K562 (cell line): ENCODE measurements around the gene ATP6V0E2. TPM values are rescaled to one million over a fixed set of nuclear protein-coding genes. Genes with fewer than 3 reads are reported as not detected.
A peak's percentile ranks its signal among the peaks of the same experiment; 100 is the strongest.

ENCODE experiments used
- ATAC-seq: fragments of 200-7000 bp; cut with Tn5 transposase; 3 replicates; pipeline ENCODE4 v1.9.1; 2020; ENCODE audit warnings: moderate library complexity
- BruUV-seq: library from RNA; stranded (reverse); fragments of 400-500 nt; replicated peaks from 2 replicates; lab custom pipeline; 2021; lab: Mats Ljungman, UMichigan
- CTCF ChIA-PET: fragments of 300-600 bp; formaldehyde crosslinking; extraction: SDS; loops from one replicate; lab custom pipeline; 2021; ENCODE audit warnings: low intra/inter-chr PET ratio; lab: Yijun Ruan, JAX
- POLR2A ChIA-PET: fragments of 300-600, 350-650 bp; sonication (Branson Sonifier 250); formaldehyde crosslinking; extraction: SDS; loops from one replicate; lab custom pipeline; 2021; ENCODE audit warnings: antibody characterized with exemption, inconsistent platforms; lab: Yijun Ruan, JAX
- DNase-seq, 4 experiments: peaks; one replicate each; pipeline versions ENCODE4 v3.0.0 to v3.0.0-alpha.2; 2011 to 2018; ENCODE audit warnings: low spot score in 3 of 4, mixed read lengths in 3 of 4; ENCODE audit errors: extremely low read depth in 1 of 4
- FAIRE-seq: peaks from 2 replicates; lab custom pipeline; 2011; peaks lifted over from hg19 to GRCh38; lab: Jason Lieb, UNC
- H2AFZ ChIP-seq: 2 replicates; pipeline ENCODE4 v1.6.0; 2011; ENCODE audit warnings: low read depth, low read length, control low read depth, inconsistent platforms
- H3K27ac ChIP-seq: fragments of 200-600 bp; 3 replicates; pipeline ENCODE4 v1.8.0; 2011; ENCODE audit warnings: low read depth, mild to moderate bottlenecking, control low read depth, inconsistent platforms, low read length, moderate library complexity, mixed read lengths; ENCODE audit errors: extremely low read depth
- H3K27me3 ChIP-seq, 2 experiments: fragments of 300-600 bp in 1 of 2; 2 replicates in 1 of 2; 3 replicates in 1 of 2; pipeline versions ENCODE4 v1.6.0 to v1.8.0; 2011; ENCODE audit warnings: inconsistent platforms in 2 of 2, low read length in 2 of 2, mild to moderate bottlenecking in 1 of 2, mixed read lengths in 1 of 2, moderate library complexity in 1 of 2; ENCODE audit not compliant: control insufficient read depth in 2 of 2, insufficient read depth in 2 of 2
- H3K36me3 ChIP-seq: fragments of 300-600 bp; 3 replicates; pipeline ENCODE4 v1.8.0; 2011; ENCODE audit warnings: mild to moderate bottlenecking, low read length, inconsistent platforms; ENCODE audit not compliant: control insufficient read depth, insufficient read depth
- H3K4me1 ChIP-seq, 2 experiments: fragments of 200-600 bp in 1 of 2; replicated peaks in 1 of 2; 2 replicates in 1 of 2; 3 replicates in 1 of 2; pipeline versions ENCODE4 v1.5.1 to v1.8.0; 2011; ENCODE audit warnings: inconsistent platforms in 2 of 2, low read length in 2 of 2, mild to moderate bottlenecking in 1 of 2, mixed read lengths in 1 of 2, moderate library complexity in 1 of 2; ENCODE audit not compliant: control insufficient read depth in 2 of 2, insufficient read depth in 2 of 2
- H3K4me2 ChIP-seq: 2 replicates; pipeline ENCODE4 v1.6.1; 2011; ENCODE audit warnings: low read length, control low read depth, inconsistent platforms, mixed read lengths; ENCODE audit not compliant: insufficient read depth
- H3K4me3 ChIP-seq: fragments of 200-600 bp; sonication (generic), shearing (Covaris generic); 2 replicates; pipeline ENCODE4 v1.5.1; 2016; ENCODE audit warnings: control low read depth, inconsistent platforms
- H3K79me2 ChIP-seq: fragments of 200-600 bp; 3 replicates; pipeline ENCODE4 v1.8.0; 2011; ENCODE audit warnings: low read length, inconsistent platforms; ENCODE audit not compliant: control insufficient read depth, insufficient read depth
- H3K9ac ChIP-seq, 2 experiments: 2 replicates each; pipeline versions ENCODE4 v1.6.0 to v1.6.1; 2011; ENCODE audit warnings: low read depth in 2 of 2, low read length in 2 of 2, control low read depth in 1 of 2, inconsistent platforms in 1 of 2, mild to moderate bottlenecking in 1 of 2, mixed read lengths in 1 of 2; ENCODE audit not compliant: insufficient read depth in 1 of 2
- H3K9me1 ChIP-seq: one replicate; pipeline ENCODE4 v1.6.0; 2011; ENCODE audit warnings: inconsistent platforms, mild to moderate bottlenecking, low read length, moderate library complexity; ENCODE audit not compliant: control insufficient read depth, insufficient read depth
- H3K9me3 ChIP-seq: replicated peaks from 2 replicates; pipeline ENCODE4 v1.5.1; 2011; ENCODE audit warnings: low read depth, low read length, inconsistent platforms; ENCODE audit not compliant: control insufficient read depth, insufficient read depth
- H4K20me1 ChIP-seq: replicated peaks from 2 replicates; pipeline ENCODE4 v1.6.1; 2011; ENCODE audit warnings: low read length, inconsistent platforms, mixed read lengths; ENCODE audit not compliant: control insufficient read depth, insufficient read depth
- NR4A1 ChIP-seq, 2 experiments: fragments of 250-450 bp in 1 of 2; fragments of 450-650 bp in 1 of 2; sonication (Bioruptor Pico) in 1 of 2; IDR thresholded peaks; 2 replicates each; pipeline versions ENCODE4 v1.4.0 to v1.6.1; 2016 to 2020; ENCODE audit warnings: mild to moderate bottlenecking in 2 of 2, missing compliant biosample characterization in 1 of 2, missing genetic modification characterization in 1 of 2, moderate library complexity in 1 of 2
- PURB ChIP-seq: sonication (generic); formaldehyde crosslinking; IDR thresholded peaks from 2 replicates; pipeline ENCODE4 v1.9.0; 2021; ENCODE audit warnings: low read depth, mild to moderate bottlenecking, missing genetic modification reagents
- SRSF9 ChIP-seq: fragments of 200-400 bp; formaldehyde crosslinking; IDR thresholded peaks from 2 replicates; pipeline ENCODE4 v1.6.1; 2017; ENCODE audit warnings: low read depth, low read length, borderline replicate concordance
- TCF7 ChIP-seq: sonication (generic); IDR thresholded peaks from 2 replicates; pipeline ENCODE4 v1.6.1; 2016; ENCODE audit warnings: antibody characterized with exemption, borderline replicate concordance
- WGBS: fragments of 100-300 bp; shearing (Covaris generic); methylation state at CpG from one replicate; pipeline ENCODE4 v1.1.6; 2016; ENCODE audit warnings: low coverage, mixed read lengths; ENCODE audit not compliant: insufficient coverage; ENCODE audit errors: missing lambda C conversion rate; 5-methylcytosine and 5-hydroxymethylcytosine counted together
- in situ Hi-C: fragments of 300-500 bp; cut with MboI; formaldehyde crosslinking; loops from 4 replicates; pipeline ENCODE4 v1.15.0; 2018; ENCODE audit warnings: inconsistent platforms, mixed read lengths
- intact Hi-C: fragments of 100-400 bp; cut with micrococcal nuclease; formaldehyde crosslinking; loops from 2 replicates; pipeline ENCODE4 v1.14.2; 2022
- polyA plus RNA-seq, 8 experiments: library from polyadenylated mRNA; depleted of rRNA in 4 of 8; stranded (reverse) in 5 of 8; unstranded in 3 of 8; fragments of >200 nt; fragmentation: Nextera tagmentation in 2 of 8; fragmentation: Illumina TruSeq in 1 of 8; extraction: Ambion mirVana in 2 of 8; extraction: Trizol in 1 of 8; gene quantifications; 2 replicates each; pipeline versions ENCODE4 v1.2.1 to v1.2.3, GENCODE V29; 2011 to 2014; ENCODE audit warnings: inconsistent platforms in 1 of 8, missing spikeins in 1 of 8
- total RNA-seq, 7 experiments: library from RNA; depleted of rRNA in 6 of 7; stranded (reverse); fragments of >200 nt in 6 of 7; fragmentation: Illumina TruSeq in 2 of 7; extraction: Trizol in 2 of 7; gene quantifications; 2 replicates each; pipeline versions ENCODE4 v1.2.1 to v1.2.3, GENCODE V29; 2011 to 2021; ENCODE audit warnings: low replicate concordance in 1 of 7
- TF ChIP-seq, protein P1 (sequence below): fragments of 450-650 bp; IDR thresholded peaks from 2 replicates; pipeline ENCODE4 v1.6.1; 2016; ENCODE audit warnings: missing biosample characterization, missing genetic modification characterization
- TF ChIP-seq, protein P2 (sequence below): sonication (generic); formaldehyde crosslinking; IDR thresholded peaks from 2 replicates; pipeline ENCODE4 v1.8.0; 2022; ENCODE audit warnings: mild to moderate bottlenecking, missing genetic modification reagents

Gene ATP6V0E2
- total and polyA plus RNA-seq, 9 of the 15 experiments (the other 6 are each of a cell fraction or from before 2014, with no cell fraction given): 0.55 to 18.5 (median 10.9) TPM

DNA sequence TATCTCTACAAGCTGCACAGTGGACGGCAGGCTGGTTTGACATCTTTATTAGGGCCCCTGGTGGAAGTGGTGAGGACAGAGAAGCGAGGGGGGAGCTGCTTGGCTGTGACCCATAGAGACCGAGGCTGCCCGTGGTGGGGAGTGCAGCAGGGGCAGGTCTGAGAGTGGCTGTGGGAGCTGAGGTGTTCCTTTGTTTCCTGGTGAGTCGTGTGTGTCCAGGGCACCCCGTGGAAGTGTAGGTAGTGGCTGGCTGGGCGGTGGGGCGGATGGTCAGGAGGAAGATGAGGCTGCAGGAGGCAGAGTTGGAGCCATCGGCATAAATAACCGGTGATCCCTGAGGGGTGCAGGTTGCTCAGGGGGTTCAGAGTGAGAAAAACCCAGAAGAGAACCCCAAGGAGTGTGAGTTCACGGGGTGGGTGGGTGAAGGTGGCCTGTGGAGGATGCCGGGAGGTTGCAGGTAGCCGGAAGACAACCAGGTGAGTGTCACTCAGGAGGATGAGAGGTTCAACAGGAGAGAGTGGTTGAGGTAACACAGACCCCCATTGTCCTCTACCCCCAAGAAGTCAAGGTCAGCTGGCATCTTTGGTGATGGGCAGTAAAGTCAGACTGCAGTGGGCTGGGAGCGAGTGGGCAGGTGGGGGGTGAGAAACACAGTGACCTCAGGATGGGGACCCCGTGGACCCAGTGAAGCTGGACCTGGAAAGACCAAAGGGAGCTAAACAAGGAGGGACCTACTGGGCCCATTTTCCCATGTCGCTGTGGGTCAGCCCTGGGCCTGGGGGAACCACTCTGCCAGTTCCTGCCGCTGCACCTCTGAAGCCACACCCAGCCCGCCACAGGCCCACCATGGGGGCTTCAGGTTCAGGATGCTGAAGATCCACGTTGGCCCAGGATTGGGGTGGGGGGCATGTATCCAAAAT, 7.8 kb downstream of the ATP6V0E2 start (continued):
- TF ChIP-seq TCF7 (no peak), NR4A1 (CRISPR knock-in tag; IDR thresholded peaks at IDR 0.05) (no peak), NR4A1 (tag; IDR thresholded peaks at IDR 0.05) (no peak), PURB (CRISPR knock-in tag) (no peak)
- TF ChIP-seq, protein P1, sequence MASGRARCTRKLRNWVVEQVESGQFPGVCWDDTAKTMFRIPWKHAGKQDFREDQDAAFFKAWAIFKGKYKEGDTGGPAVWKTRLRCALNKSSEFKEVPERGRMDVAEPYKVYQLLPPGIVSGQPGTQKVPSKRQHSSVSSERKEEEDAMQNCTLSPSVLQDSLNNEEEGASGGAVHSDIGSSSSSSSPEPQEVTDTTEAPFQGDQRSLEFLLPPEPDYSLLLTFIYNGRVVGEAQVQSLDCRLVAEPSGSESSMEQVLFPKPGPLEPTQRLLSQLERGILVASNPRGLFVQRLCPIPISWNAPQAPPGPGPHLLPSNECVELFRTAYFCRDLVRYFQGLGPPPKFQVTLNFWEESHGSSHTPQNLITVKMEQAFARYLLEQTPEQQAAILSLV: no peak

DNA sequence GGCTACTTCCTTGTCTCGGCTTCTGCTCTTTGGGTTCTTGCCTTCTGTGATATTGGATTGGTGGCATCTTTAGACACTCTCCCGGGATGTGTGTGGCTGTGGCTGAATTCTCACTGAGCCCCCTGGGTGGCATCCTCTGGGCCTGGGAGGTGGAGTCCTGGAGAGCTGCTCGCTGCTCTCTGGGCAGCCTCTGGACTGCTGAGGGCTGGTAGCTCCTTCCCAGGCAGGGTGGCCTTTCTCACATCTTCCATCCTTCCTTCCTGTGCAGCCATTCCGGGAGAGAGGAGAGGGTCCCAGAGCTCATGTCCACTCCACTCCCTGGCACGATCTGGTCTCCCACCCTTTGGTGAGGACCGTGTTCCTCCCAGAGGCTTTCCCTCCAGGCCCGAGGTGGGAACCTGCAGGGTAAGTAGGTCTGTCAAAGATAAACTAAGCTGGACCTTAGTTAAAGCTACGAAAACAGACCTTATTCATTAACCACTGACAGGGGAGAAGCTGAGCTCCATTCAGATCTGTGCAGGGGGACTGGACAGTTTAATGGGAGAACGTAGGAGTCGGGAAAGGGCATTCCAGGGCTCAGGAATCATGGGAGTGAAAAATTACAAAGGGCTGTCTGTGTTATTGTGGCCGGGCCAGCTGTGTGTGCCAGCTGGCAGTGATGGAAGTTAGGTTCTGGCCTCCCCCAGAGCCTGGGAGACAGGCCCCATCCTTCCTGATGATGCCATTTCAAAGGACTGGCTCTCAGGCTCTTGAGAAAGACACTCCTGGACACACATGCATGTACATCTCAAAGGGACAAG, 8.7 kb downstream of the ATP6V0E2 start:
- TF ChIP-seq, protein P2, sequence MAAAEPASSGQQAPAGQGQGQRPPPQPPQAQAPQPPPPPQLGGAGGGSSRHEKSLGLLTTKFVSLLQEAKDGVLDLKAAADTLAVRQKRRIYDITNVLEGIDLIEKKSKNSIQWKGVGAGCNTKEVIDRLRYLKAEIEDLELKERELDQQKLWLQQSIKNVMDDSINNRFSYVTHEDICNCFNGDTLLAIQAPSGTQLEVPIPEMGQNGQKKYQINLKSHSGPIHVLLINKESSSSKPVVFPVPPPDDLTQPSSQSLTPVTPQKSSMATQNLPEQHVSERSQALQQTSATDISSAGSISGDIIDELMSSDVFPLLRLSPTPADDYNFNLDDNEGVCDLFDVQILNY (CRISPR knock-in tag): no peak
- TF ChIP-seq SRSF9: no peak
- no peaks in the 10 kb centered on the region for H3K36me3 ChIP-seq
- WGBS: 9% methylated on average over 11 of the region's 11 CpGs

More for the DNA sequence above, 8.7 kb downstream of the ATP6V0E2 start:
- no TSS peak for BruUV-seq
- ATAC-seq (no peak), FAIRE-seq (no peak), DNase-seq (no peak)
- H3K9me3 ChIP-seq: no peaks in the 10 kb centered on the region
- H3K4me2 ChIP-seq: no peak overlapping the region
- peak overlapping the region in 1 of 2 experiments; percentile 64; a peak in 2 of 4 replicates for H3K9ac ChIP-seq
- ChIA-PET POLR2A (interaction anchor here (1.1 to 2.1 kb wide), 2 partner anchors 7 to 15 kb away, joined by 6 to 7 read pairs; no protein-coding TSS in a partner anchor), CTCF (interaction anchor here (0.5 kb wide), 1 partner anchor 257 kb away, joined by 3 read pairs; no protein-coding TSS in a partner anchor)
- no peaks in the 10 kb centered on the region for H3K79me2 ChIP-seq
- peaks cover 10 to 22% of the 10 kb centered on the region in 2 experiments for H3K4me1 ChIP-seq
- intact Hi-C loops (loop anchor here (5.0 kb wide), 2 partner anchors 165 to 395 kb away; no protein-coding TSS in a partner anchor), in situ Hi-C loops (no loop called here)
- H2AFZ ChIP-seq: no peak overlapping the region
- H3K27me3 ChIP-seq: peaks cover 15 to 42% of the 10 kb centered on the region in 2 experiments; a peak in 4 of 5 replicates
- no peaks in the 10 kb centered on the region for H3K9me1 ChIP-seq
- H4K20me1 ChIP-seq: peaks cover 11% of the 10 kb centered on the region; the same call in 1 of the 2 replicates
- no peak overlapping the region for H3K27ac ChIP-seq
- no peak overlapping the region for H3K4me3 ChIP-seq
